Body of pancreas (tissue), 4 donors: ENCODE results near the gene MCEE.

ENCODE experiments used
- POLR2A ChIP-seq, 3 donors: fragments of 450-650 bp; IDR thresholded peaks; one replicate each; pipeline ENCODE4 v1.6.1; 2016; ENCODE audit warnings: antibody characterized with exemption in 3 of 3, mild to moderate bottlenecking in 2 of 3
- TF ChIP-seq, protein P1 (sequence below), 7 experiments: fragments of 450-650 bp in 4 of 7; fragments of 200-600 bp in 3 of 7; sonication (generic) in 3 of 7; IDR thresholded peaks; one replicate each; pipeline ENCODE4 v1.5.1; 2016 to 2019; ENCODE audit warnings: antibody characterized with exemption in 7 of 7

DNA sequence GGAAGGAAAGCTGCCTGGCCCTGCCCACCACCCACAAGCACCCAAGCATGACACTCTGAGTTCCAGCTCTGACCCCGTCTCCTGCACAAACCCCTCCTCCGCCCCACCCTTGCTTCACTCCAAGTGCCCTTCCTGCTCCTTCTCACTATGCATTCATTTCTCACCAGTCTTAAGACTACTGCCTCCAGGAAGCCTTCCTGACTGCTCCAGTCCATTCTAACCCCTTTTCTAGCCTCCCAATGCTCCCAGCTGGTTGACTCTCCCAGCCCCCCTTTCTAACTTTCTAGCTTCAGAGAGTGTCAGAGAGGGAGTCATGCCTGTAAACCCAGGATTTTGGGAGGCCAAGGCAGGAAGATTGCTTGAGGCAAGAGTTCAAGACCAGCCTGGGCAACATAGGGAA, 69.8 kb downstream of the MCEE start:
- TF ChIP-seq POLR2A (IDR thresholded peaks at IDR 0.05): no peak
- TF ChIP-seq, protein P1, sequence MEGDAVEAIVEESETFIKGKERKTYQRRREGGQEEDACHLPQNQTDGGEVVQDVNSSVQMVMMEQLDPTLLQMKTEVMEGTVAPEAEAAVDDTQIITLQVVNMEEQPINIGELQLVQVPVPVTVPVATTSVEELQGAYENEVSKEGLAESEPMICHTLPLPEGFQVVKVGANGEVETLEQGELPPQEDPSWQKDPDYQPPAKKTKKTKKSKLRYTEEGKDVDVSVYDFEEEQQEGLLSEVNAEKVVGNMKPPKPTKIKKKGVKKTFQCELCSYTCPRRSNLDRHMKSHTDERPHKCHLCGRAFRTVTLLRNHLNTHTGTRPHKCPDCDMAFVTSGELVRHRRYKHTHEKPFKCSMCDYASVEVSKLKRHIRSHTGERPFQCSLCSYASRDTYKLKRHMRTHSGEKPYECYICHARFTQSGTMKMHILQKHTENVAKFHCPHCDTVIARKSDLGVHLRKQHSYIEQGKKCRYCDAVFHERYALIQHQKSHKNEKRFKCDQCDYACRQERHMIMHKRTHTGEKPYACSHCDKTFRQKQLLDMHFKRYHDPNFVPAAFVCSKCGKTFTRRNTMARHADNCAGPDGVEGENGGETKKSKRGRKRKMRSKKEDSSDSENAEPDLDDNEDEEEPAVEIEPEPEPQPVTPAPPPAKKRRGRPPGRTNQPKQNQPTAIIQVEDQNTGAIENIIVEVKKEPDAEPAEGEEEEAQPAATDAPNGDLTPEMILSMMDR (IDR thresholded peaks at IDR 0.05): no peak
